Prostate gland (tissue), 2 donors: ENCODE data around the gene AMPH. TPM values are rescaled to one million over a fixed set of nuclear protein-coding genes. Genes with fewer than 3 reads are reported as not detected.

Experiments
- DNase-seq: peaks from one replicate; pipeline ENCODE4 v3.0.0-alpha.2; 2019; ENCODE audit warnings: low spot score
- H3K27ac ChIP-seq, 2 donors: fragments of 200-600 bp; sonication (generic); 2 replicates each; pipeline ENCODE4 v1.5.1; 2017 to 2019
- H3K27me3 ChIP-seq: fragments of 200-600 bp; sonication (generic); replicated peaks from 2 replicates; pipeline ENCODE4 v1.5.1; 2019; ENCODE audit not compliant: insufficient read depth
- H3K36me3 ChIP-seq, 2 donors: fragments of 200-600 bp; sonication (generic); 1 replicate in 1 of 2; 2 replicates in 1 of 2; pipeline versions ENCODE4 v1.5.1 to v1.8.1; 2017 to 2019
- H3K4me1 ChIP-seq: fragments of 200-600 bp; sonication (generic); replicated peaks from 2 replicates; pipeline ENCODE4 v1.5.1; 2019
- H3K4me3 ChIP-seq, 2 donors: fragments of 200-600 bp; sonication (generic); 2 replicates each; pipeline ENCODE4 v1.5.1; 2017 to 2019
- H3K9me3 ChIP-seq: fragments of 200-600 bp; sonication (generic); 2 replicates; pipeline ENCODE4 v1.5.1; 2017
- CTCF ChIP-seq, 4 experiments: fragments of 200-600 bp in 2 of 4; fragments of 450-650 bp in 2 of 4; sonication (generic) in 2 of 4; IDR thresholded peaks; 1 replicate in 3 of 4; 2 replicates in 1 of 4; pipeline ENCODE4 v1.5.1; 2016 to 2019; ENCODE audit warnings: antibody characterized with exemption in 4 of 4, mild to moderate bottlenecking in 2 of 4, moderate library complexity in 2 of 4
- POLR2A ChIP-seq: fragments of 450-650 bp; IDR thresholded peaks from one replicate; pipeline ENCODE4 v1.6.1; 2016; ENCODE audit warnings: antibody characterized with exemption, mild to moderate bottlenecking
- POLR2AphosphoS5 ChIP-seq: sonication (generic); formaldehyde crosslinking; IDR thresholded peaks from one replicate; pipeline ENCODE4 v1.6.1; 2017; ENCODE audit warnings: antibody characterized with exemption
- WGBS: methylation state at CpG from one replicate; pipeline ENCODE4 v1.1.5; 2018; 5-methylcytosine and 5-hydroxymethylcytosine counted together
- intact Hi-C: fragments of 100-400 bp; cut with DNase I; formaldehyde crosslinking; loops from one replicate; pipeline ENCODE4 v1.14.2; 2022
- total RNA-seq, 2 donors: library from RNA; depleted of rRNA; stranded (reverse); fragments of >200 nt; gene quantifications; one replicate each; pipeline ENCODE4 v1.1.0, GENCODE V29; 2016

The AMPH gene
- total RNA-seq, 2 donors from 2014 or later, result 5.9 TPM; not detected in 1

GRCh38 chr7:38594949-38595348 lies 36.2 kb downstream of the AMPH start:
- H3K27me3 ChIP-seq, result no peaks in the 10 kb centered on the region
- H3K4me3 ChIP-seq, result no peak overlapping the region
- no peak for DNase-seq
- H3K27ac ChIP-seq, result no peak overlapping the region
- no peaks in the 10 kb centered on the region for H3K9me3 ChIP-seq
- H3K4me1 ChIP-seq, result no peaks in the 10 kb centered on the region
- TF ChIP-seq POLR2A, result no peak
- no peak for TF ChIP-seq POLR2AphosphoS5
- TF ChIP-seq CTCF (IDR thresholded peaks at IDR 0.05), result no peak
- intact Hi-C loops, result no loop called here
- 70% methylated on average over 4 of the region's 4 CpGs for WGBS
- H3K36me3 ChIP-seq, result no peaks in the 10 kb centered on the region

GRCh38 chr7:38592737-38593288 lies 38.4 kb downstream of the AMPH start:
- H3K4me3 ChIP-seq, result no peak overlapping the region
- TF ChIP-seq CTCF (IDR thresholded peaks at IDR 0.05) (no peak), POLR2AphosphoS5 (no peak), POLR2A (no peak)
- H3K27me3 ChIP-seq, result no peaks in the 10 kb centered on the region
- H3K36me3 ChIP-seq, result no peaks in the 10 kb centered on the region
- no peak for DNase-seq
- 18% methylated on average over 2 of the region's 2 CpGs for WGBS
- intact Hi-C loops, result no loop called here
- H3K4me1 ChIP-seq, result no peaks in the 10 kb centered on the region
- no peaks in the 10 kb centered on the region for H3K9me3 ChIP-seq
- H3K27ac ChIP-seq, result no peak overlapping the region

GRCh38 chr7:38585572-38586354 lies 45.4 kb downstream of the AMPH start:
- no peak for DNase-seq
- intact Hi-C loops, result no loop called here
- H3K4me3 ChIP-seq, result no peak overlapping the region

GRCh38 chr7:38584443-38585210 lies 46.5 kb downstream of the AMPH start:
- 57% methylated on average over 11 of the region's 11 CpGs for WGBS
- no peaks in the 10 kb centered on the region for H3K36me3 ChIP-seq

More at GRCh38 chr7:38585572-38586354, 45.4 kb downstream of the AMPH start:
- Histone ChIP-seq H3K9me3 (no peaks in the 10 kb centered on the region), H3K4me1 (no peaks in the 10 kb centered on the region), H3K27me3 (no peaks in the 10 kb centered on the region), H3K36me3 (no peaks in the 10 kb centered on the region), H3K27ac (no peak overlapping the region)
- 59% methylated on average over 6 of the region's 6 CpGs for WGBS
- TF ChIP-seq CTCF (IDR thresholded peaks at IDR 0.05) (no peak), POLR2AphosphoS5 (no peak), POLR2A (no peak)

GRCh38 chr7:38580485-38580884 lies 50.7 kb downstream of the AMPH start:
- no peaks in the 10 kb centered on the region for H3K9me3 ChIP-seq
- no peak overlapping the region for H3K4me3 ChIP-seq
- H3K4me1 ChIP-seq, result no peaks in the 10 kb centered on the region
- no peak overlapping the region for H3K27ac ChIP-seq
- no peaks in the 10 kb centered on the region for H3K36me3 ChIP-seq
- WGBS, result 83% methylated on average over 5 of the region's 5 CpGs
- TF ChIP-seq POLR2AphosphoS5, result no peak
- no peak for TF ChIP-seq CTCF (IDR thresholded peaks at IDR 0.05)
- no peak for TF ChIP-seq POLR2A
- no peaks in the 10 kb centered on the region for H3K27me3 ChIP-seq
- intact Hi-C loops, result no loop called here
- DNase-seq, result no peak

More at GRCh38 chr7:38584443-38585210, 46.5 kb downstream of the AMPH start:
- intact Hi-C loops, result no loop called here
- no peak overlapping the region for H3K27ac ChIP-seq
- no peak for TF ChIP-seq POLR2A
- no peak for TF ChIP-seq POLR2AphosphoS5
- no peak for DNase-seq
- H3K4me3 ChIP-seq, result no peak overlapping the region
- no peaks in the 10 kb centered on the region for H3K9me3 ChIP-seq
- no peaks in the 10 kb centered on the region for H3K4me1 ChIP-seq
- no peaks in the 10 kb centered on the region for H3K27me3 ChIP-seq
